SIG-M5 treated with dmso at 0.1 percent for 504 hours (cell line): ENCODE data around the gene FALEC.

Experiments
- DNase-seq: peaks from one replicate; lab custom pipeline; 2025; ENCODE audit not compliant: unreplicated experiment; lab: John Stamatoyannopoulos, UW

The FALEC gene

DNA sequence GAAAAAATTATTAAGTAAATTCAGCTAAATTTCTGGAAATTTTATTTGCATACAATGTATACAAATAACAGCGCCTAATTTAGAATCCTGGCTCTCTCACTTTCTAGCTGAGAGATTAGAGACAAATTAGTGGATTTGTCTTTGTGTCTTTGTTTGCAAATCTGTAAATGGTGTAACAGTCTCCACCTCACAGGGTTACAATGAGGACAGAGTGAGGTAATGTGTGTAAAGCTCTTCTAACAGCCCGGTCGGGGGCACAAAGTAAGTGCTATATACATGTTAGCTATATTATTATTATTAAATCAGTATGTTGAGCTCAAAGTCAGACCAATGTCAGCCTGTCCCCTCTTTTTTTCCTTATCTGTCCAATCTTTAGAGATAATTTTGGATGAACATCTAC lies 28.7 kb downstream of the FALEC start:
- DNase-seq = no peak

GRCh38 chr1:150545486-150546032 lies 30.0 kb downstream of the FALEC start:
- DNase-seq = no peak

DNA sequence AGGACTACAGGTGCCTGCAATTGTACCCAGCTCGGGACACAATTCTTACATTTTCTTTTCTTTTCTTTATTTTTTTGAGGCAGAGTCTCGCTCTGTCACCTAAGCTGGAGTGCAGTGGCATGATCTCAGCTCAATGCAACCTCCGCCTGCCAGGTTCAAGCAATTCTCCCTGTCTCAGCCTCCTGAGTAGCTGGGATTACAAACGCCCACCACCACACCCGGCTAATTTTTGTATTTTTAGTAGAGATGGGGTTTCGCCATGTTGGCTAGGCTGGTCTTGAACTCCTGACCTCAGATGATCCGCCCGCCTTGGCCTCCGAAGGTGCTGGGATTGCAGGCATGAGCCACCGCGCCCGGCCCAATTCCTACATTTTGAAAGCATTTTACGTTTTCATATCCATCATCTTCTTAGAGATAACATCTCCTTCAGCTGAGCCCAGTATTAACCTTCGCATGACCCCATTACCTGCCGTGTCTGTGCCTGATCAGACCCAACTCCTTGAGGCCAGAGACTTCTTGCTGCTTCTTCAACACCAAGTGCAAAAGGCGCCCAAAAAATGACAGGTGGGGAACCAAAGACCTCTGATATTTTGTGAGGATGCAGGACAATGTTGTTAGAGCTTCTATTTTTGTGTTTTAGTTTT lies 30.9 kb downstream of the FALEC start:
- no peak for DNase-seq

DNA sequence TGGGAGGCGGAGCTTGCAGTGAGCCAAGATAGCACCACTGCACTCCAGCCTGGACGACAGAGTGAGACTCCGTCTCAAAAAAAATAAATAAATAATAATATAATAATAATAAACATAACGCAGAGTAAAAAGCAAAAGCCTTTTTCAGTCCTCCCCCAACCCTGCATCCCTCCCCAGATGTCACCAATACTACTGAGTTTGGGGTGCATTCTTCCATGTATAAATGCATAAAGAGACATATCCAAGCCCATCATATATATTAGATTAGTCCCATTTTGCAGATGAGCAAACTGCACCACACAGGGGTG lies 32.7 kb downstream of the FALEC start:
- no peak for DNase-seq

DNA sequence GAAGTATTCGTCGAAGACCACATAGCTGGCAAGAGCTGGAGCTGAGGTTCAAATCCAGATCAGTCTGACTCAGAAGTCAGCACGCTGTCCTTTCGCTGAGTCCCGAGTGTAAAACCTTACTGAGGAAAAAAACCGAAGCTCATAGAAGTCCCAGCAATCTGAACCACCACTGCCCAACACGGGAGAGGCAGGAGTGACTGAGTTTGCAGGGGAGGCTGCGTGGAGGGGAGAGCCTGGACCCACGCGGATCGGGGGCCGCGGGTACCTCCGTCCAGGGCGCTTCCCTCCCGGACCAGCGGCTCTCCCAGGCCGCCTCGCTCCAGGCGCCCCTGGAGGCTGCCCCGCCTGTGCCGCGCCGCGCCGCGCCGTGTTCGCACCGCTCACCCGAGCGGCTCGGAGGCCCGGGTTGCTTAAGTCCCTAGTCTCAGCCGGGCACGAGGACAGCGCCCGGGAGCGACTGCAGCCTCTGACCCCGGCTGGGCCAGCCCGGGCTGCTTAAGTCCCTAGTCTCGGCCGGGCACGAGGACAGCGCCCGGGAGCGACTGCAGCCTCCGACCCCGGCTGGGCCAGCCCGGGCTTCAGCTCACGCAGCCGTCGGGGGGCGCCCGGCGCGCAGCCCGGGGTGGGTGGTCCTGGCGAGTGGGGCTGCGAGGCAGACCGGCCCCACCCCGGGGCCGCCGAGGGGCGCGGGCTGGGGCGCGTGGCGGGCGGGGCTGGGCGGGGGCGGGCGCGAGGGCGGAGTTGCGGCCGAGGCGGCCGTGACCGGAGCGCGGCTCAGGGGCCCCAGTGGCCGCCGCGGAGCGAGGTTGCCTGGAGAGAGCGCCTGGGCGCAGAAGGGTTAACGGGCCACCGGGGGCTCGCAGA lies 33.3 kb downstream of the FALEC start, which contains the start of gene ADAMTSL4:
Gene ADAMTSL4 (plus strand): TSS at position 777 of the 864 bp plus-strand sequence. CDS start 2,881 bp downstream, outside the sequence.
- peak; percentile 73 for DNase-seq

DNA sequence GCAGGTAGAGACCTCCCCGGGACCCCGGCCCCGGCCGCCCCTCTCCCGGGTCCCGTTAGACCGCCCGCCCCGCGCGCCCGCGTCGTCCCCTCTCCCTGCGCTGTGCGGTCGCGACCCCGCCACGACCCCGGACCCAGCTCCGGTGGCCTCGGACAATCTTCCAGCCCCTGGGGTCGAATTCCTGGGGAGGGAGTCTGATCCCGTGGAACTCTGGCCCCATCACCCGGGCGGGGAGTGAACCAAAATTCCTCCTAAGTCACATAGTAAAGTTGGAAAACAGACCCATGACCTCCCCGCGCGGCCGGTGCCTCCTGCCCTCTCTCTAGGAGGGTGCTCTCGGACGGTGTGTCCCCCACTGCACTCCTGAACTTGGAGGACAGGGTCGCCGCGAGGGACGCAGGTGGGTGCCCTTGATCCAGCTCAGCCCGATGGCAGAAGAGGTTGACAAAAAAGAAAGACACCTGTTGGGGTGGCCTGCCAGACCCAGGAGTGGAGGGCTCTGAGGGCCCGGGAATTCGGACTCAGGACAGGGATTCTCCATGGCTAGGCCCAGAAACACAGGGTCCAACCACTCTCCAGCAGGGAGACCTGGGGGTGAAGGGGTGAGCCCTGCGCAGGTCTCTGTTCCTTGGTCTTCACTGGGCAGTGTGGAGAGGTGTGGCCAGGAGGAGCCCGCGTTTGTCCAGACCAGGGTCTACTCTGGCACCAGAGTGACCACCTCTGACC lies 34.1 kb downstream of the FALEC start:
- DNase-seq = no peak

- no peak for DNase-seq
Measured at GRCh38 chr1:150550222-150551050, 34.9 kb downstream of the FALEC start.

DNA sequence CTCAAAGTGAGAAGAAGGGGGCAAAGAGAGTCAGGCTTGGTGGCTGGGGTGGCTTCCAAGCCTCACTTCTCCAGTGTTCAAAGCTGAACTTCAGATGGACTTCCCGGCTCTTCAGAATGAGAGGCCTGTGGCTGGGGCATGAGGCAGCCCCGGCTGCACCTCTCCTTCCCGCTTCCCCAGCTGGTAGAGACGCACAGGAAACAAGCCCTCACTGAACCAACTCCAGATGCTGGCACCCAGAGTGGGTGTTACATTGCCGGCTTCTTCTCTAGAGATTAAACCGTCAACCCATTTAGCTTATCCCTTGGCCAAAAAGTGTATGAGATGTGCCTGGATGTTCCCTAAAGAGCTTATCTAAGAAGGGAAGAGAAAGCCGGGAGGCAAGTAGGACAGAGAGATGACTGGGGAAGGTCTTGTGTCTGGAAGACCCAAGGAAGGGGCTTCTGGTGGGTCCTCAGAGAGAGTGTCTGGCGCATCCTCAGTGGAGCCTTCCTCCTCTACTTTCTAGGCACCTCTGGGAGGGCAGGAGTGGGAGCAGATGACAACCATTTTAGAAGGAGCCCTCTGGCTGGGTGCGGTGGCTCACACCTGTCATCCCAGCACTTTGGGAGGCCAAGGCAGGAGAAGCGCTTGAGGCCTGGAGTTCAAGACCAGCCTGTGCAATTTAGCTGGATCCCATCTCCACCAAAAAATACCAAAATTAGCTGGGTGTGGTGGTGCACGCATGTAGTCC lies 35.7 kb downstream of the FALEC start:
- peak; percentile 39 for DNase-seq

DNA sequence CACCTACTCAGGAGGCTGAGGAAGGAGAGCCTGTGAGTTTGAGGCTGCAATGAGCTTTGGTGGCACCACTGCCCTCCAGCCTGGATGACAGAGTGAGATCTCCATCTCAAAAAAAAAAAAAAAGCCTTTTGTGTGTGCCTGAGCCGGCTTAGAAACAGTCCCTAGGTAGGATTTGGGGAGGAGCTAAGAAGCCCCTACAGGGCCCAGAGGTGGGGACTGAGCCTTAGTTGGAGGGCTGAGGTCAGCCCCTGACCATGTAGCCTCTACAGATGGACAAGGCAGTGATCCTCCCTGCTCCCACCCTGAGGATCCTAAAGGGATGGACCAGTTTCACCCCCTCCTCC lies 36.2 kb downstream of the FALEC start:
- no peak for DNase-seq

- peak; percentile 98 for DNase-seq
Measured at GRCh38 chr1:150552128-150552910, 36.8 kb downstream of the FALEC start.

DNA sequence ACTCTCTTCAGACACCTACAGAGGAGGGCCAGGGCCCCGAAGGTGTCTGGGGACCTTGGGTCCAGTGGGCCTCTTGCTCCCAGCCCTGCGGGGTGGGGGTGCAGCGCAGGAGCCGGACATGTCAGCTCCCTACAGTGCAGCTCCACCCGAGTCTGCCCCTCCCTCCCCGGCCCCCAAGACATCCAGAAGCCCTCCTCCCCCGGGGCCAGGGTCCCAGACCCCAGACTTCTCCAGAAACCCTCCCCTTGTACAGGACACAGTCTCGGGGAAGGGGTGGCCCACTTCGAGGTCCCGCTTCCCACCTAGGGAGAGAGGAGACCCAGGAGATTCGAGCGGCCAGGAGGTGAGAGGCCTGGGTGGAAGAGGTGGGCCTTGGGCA lies 37.3 kb downstream of the FALEC start:
- DNase-seq = no peak

- no peak for DNase-seq
Measured at GRCh38 chr1:150553392-150554085, 38.0 kb downstream of the FALEC start.

- DNase-seq = no peak
Measured at GRCh38 chr1:150554086-150554452, 38.5 kb downstream of the FALEC start.

DNA sequence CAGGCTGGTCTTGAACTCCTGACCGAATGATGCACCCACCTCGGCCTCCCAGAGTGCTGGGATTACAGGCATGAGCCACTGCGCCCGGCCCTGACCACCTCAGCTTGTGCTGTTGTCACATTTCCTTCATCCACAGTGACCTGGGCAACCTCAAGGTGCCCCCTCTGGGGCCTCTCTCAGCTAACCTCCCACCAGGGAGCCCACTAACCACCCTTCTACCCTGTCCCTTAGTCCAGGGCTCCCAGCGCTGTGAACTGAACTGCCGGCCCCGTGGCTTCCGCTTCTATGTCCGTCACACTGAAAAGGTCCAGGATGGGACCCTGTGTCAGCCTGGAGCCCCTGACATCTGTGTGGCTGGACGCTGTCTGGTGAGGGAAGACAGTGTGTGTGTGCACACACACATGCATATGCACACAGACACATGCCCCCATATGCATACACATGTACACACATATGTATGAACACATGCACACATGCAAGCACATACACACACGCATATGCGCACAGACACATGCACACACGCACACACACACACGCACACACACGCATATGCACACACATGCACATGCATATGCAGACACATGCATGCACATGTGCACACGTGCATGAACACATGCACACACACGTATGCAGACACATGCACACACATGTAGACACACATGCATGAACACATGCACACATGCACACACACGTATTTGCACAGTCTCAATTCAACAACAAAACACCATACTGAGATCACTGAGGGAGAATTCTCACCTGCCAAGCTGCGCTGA lies 39.8 kb downstream of the FALEC start:
- DNase-seq = no peak

GRCh38 chr1:150555971-150556865 lies 40.7 kb downstream of the FALEC start:
- DNase-seq = no peak

DNA sequence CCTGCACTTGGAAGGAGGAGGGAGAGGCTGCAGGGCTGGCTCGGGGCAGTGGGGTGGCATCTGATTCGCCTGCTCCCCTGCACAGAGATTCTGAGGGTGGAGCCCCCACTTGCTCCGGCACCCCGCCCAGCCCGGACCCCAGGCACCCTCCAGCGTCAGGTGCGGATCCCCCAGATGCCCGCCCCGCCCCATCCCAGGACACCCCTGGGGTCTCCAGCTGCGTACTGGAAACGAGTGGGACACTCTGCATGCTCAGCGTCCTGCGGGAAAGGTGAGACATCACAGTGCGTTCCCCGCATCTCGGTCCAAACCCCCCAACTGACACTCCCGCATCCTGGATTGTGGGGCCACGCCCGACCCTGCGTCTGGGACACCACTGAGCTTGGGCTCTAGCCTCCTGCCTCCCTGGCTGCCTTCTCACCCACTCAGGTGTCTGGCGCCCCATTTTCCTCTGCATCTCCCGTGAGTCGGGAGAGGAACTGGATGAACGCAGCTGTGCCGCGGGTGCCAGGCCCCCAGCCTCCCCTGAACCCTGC lies 41.6 kb downstream of the FALEC start:
- DNase-seq = no peak

- no peak for DNase-seq
Measured at GRCh38 chr1:150557813-150558212, 42.3 kb downstream of the FALEC start.
